ENCODE results near the gene NBPF1. TPM values are rescaled to one million over a fixed set of nuclear protein-coding genes. Genes with fewer than 3 reads are reported as not detected.
A peak's percentile ranks its signal among the peaks of the same experiment; 100 is the strongest.

The NBPF1 gene
- total and polyA plus RNA-seq, 9 of the 15 experiments (the other 6 are each of a cell fraction or from before 2014, with no cell fraction given), result 5.2 to 42.6 (median 24.1) TPM

- TF ChIP-seq E2F8 (IDR thresholded peaks at IDR 0.05; ENCODE audit: low read depth, partially characterized antibody) (peak; percentile 63), KDM1A (IDR thresholded peaks at IDR 0.05) (peak; percentile 98 to 99), CTBP1 (IDR thresholded peaks at IDR 0.05; ENCODE audit: borderline replicate concordance) (peak; percentile 96), PHF21A (IDR thresholded peaks at IDR 0.05; ENCODE audit: borderline replicate concordance, low read depth) (peak; percentile 59; the same call in 1 of the 2 replicates), GATAD2A (IDR thresholded peaks at IDR 0.05) (0 out of 2 replicates have a peak, but pooled peaks have one; percentile 57), MTA2 (IDR thresholded peaks at IDR 0.05; ENCODE audit: low read depth) (peak; percentile 98), DPF2 (IDR thresholded peaks at IDR 0.05) (peak; percentile 98), ZNF395 (CRISPR knock-in tag; IDR thresholded peaks at IDR 0.05) (peak; percentile 90), CBFA2T3 (IDR thresholded peaks at IDR 0.05) (peak; percentile 97), MNT (conservative IDR thresholded peaks at IDR 0.05) (peak in 1 of 2 experiments; percentile 64; a peak in 3 of 4 replicates), HMG20A (CRISPR knock-in tag; conservative IDR thresholded peaks at IDR 0.05) (peak; percentile 76; the same call in 1 of the 2 replicates), CBFA2T2 (conservative IDR thresholded peaks at IDR 0.05) (peak; percentile 97), PML (IDR thresholded peaks at IDR 0.05; ENCODE audit: low read length) (peak; percentile 90), FOXA3 (CRISPR knock-in tag; conservative IDR thresholded peaks at IDR 0.05 in 1 of 2, IDR thresholded peaks at IDR 0.05 in 1 of 2) (peak in 1 of 2 experiments; percentile 16; a peak in 2 of 4 replicates), ZFP36 (IDR thresholded peaks at IDR 0.05; ENCODE audit: low read depth, low read length, partially characterized antibody) (peak; percentile 6), JUN (IDR thresholded peaks at IDR 0.05; ENCODE audit: borderline replicate concordance, low read depth, low read length) (peak; percentile 76), JUN (CRISPR knock-in tag; IDR thresholded peaks at IDR 0.05; ENCODE audit: borderline replicate concordance) (0 out of 2 replicates have a peak, but pooled peaks have one; percentile 28), RBFOX2 (IDR thresholded peaks at IDR 0.05; ENCODE audit: low read depth, low read length) (peak; percentile 49), SP1 (CRISPR knock-in tag; IDR thresholded peaks at IDR 0.05) (peak; percentile 89), LEF1 (IDR thresholded peaks at IDR 0.05) (peak; percentile 97; the same call in 1 of the 2 replicates), VEZF1 (CRISPR knock-in tag; IDR thresholded peaks at IDR 0.05) (peak; percentile 56), OTX1 (CRISPR knock-in tag; IDR thresholded peaks at IDR 0.05) (0 out of 2 replicates have a peak, but pooled peaks have one; percentile 37)
Observed at GRCh38 chr1:16519255-16519951, 94.0 kb downstream of the NBPF1 start (continued).
